Stimulated activated CD4-positive, alpha-beta T cell treated with anti-CD3 and anti-CD28 coated beads, Interleukin-12 subunit alpha, Interleukin-12 subunit beta, amount 100 ng/mL, for 24 hours (primary cell): Measurements from ENCODE around the gene TIMM23.
"Not testable (repeated sequence)": the region's sequence is repeated elsewhere in the genome, so short reads cannot be mapped to it uniquely, and the experiment has no call there.

Experiments used
- DNase-seq, 2 experiments: peaks; one replicate each; pipeline ENCODE4 v3.0.0-alpha.2; 2020; ENCODE audit warnings: low read depth in 2 of 2

The TIMM23 gene

DNA sequence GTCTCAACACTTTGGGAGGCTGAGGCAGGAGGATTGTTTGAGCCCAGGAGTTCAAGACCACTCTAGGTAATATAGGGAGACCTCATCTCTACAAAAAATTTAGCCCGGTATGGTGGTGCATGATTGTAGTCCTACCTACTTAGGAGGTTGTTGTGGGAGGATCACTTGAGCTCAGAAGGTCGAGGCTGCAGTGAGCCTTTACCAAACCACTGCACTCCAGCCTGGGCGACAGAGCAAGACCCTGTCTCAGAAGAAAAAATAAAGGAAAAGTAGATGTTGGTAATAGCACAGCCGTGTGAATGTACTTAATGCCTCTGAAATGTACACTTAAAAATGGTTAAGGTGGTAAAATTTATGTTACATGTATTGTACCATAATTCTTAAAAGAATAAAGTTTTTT, 25.3 kb downstream of the TIMM23 start:
- no peak for DNase-seq

DNA sequence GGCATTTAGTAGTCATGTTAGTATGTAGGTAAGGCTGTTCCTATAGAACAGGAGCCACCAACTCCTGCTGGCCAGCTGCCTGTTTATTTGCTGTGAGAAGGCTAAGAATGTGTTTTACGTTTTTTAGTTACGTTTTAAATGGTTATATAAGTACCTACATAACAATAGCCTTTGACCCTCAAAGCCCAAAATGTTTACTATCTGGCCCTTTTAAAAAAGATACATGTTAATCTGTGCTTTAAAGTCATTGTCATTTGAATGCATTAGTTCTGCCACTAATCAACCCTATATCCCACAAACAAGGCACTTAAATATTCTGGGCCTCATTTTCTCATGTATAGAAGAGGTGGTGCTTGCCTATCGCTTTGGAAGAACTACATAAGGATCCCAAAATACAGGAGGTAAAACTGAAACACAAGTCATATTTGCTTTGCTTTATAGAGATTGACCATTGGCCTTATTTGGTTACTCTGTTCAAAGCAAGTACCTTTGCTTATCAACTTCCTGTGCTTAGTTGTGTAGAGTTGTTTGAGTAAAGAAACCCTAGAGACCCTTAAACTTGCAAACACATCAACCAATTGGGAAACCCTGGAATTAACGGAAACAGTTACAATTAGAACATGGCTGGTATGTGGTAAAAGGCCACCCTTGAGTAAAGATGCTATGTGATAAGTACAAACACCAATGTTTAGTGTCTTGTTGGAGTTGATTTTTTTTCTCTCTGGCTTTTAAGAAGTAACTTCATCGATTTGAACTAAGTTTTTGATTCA, 25.9 kb downstream of the TIMM23 start:
- DNase-seq, result no peak

GRCh38 chr10:45999955-46000354, 27.7 kb downstream of the TIMM23 start:
- not testable (repeated sequence) for DNase-seq

DNA sequence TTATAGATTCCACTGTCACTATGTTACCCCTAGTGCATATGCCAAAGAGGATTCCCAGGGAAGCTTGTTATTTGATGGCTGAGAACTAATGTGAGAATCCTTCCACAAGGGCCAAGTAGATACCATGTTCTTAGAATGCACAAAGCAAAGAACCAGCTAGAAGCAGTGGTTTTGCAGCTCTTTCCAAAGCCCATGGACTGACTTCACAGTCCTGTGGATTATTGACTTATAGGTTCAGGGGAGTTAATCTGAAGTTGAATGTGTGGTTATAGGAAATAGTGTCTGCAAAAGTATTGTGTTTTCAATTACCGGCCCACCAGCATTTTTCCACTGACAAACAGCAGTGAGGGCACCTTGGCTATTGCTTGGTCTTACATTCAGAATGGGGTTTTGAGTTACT, 28.2 kb downstream of the TIMM23 start:
- DNase-seq, result no peak

- DNase-seq, result no peak
Observed at GRCh38 chr10:46001187-46001756, 29.0 kb downstream of the TIMM23 start.

DNA sequence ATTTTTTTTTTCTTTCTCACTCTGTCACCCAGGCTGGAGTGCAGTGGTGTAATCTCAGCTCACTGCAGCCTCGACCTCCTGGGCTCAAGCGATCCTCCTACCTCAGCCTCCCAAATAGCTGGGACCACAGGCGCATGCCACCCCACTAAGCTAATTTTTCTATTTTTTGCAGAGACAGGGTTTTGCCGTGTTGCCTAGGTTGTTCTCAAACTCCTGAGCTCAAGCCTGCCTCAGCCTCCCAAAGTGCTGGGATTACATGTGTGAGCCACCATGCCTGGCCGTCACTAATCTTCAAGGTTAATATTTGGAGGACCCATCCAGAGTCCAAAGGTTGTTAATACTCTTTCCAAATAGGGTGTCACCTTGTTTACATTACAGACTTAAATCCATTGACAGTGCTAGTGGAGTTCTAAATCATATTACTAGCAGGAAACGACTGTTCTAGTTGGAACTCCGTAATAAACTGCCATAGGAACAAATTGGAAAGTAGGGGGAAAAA, 29.9 kb downstream of the TIMM23 start:
- not testable (repeated sequence) for DNase-seq

GRCh38 chr10:46002916-46003693, 30.8 kb downstream of the TIMM23 start:
- no peak for DNase-seq

DNA sequence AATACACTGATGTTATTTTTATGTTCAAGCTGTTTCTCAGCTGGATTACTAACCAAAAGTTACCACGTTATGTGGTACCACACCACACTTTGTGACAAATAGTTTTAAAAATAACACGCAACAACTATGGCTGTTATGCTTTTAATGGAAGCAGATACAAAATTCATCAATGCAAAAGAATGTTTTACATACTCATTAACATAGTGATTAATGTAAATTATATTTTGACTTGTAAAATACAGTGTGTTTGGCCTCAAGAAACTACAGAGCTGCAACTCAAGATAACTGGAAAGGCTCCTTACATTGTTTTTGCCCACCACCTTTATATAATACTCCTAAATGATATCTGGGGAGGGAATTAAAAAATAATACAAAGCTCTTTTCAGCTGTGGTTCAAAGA, 32.7 kb downstream of the TIMM23 start:
- DNase-seq, result no peak

DNA sequence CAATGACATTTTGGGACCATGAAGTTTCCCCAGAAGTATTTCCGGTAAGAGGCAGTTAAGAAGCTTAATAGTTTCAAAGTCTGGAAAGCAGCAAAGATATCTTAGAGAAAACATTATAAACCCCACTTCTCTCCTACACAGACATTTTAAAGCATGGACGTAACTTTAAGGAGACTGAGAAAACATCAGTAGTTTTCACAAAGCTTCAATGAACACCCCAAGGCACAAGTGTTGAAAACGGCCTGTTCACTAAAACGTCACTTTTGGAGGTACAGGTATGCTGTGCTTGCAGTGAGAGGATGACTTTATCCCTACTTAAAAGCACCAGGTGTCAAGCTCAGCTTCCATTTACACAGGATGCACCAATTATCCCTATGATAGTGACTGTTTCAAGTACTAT, 33.1 kb downstream of the TIMM23 start:
- no peak for DNase-seq

GRCh38 chr10:46006219-46006618, 33.9 kb downstream of the TIMM23 start:
- no peak for DNase-seq

- no peak for DNase-seq
Observed at GRCh38 chr10:46012746-46013145, 40.5 kb downstream of the TIMM23 start.

GRCh38 chr10:46014206-46014605, 41.9 kb downstream of the TIMM23 start:
- DNase-seq, result no peak

DNA sequence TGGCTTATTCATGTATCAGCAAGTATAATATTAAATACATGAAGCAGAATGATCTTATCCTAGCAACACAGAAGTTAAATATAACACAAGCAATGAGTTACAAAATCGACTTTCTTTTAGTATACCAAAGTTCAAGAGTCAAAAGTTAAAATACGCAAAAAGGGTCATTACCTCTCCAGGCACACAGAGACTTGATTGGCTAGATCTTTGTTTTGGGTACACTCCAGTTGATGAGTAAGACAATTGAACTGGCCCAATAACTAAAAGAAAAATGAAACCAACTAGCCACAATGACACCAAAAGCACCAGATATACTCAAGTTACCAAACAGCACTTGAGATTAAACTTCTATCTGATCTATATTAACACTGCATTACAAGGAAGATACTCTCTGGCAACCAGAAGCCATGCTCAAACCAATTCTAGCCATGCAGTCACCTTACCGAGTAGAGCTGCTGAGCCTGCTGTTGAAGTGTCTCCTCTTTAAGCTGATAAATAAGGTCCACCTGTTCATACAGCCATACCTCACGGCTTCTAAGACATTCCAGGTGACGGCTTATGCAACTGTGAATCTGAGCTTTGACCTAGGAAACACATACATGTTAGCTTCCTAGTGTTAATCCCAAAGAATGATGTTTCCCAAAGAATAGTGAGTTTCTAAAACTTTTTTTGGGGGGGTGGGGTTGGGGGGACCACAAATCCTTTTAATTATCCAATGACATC, 42.6 kb downstream of the TIMM23 start:
- no peak for DNase-seq

- DNase-seq, result no peak
Observed at GRCh38 chr10:46016190-46016589, 43.9 kb downstream of the TIMM23 start.

GRCh38 chr10:46016811-46017210, 44.5 kb downstream of the TIMM23 start:
- DNase-seq, result no peak

- DNase-seq, result no peak
Observed at GRCh38 chr10:46017733-46018132, 45.4 kb downstream of the TIMM23 start.

DNA sequence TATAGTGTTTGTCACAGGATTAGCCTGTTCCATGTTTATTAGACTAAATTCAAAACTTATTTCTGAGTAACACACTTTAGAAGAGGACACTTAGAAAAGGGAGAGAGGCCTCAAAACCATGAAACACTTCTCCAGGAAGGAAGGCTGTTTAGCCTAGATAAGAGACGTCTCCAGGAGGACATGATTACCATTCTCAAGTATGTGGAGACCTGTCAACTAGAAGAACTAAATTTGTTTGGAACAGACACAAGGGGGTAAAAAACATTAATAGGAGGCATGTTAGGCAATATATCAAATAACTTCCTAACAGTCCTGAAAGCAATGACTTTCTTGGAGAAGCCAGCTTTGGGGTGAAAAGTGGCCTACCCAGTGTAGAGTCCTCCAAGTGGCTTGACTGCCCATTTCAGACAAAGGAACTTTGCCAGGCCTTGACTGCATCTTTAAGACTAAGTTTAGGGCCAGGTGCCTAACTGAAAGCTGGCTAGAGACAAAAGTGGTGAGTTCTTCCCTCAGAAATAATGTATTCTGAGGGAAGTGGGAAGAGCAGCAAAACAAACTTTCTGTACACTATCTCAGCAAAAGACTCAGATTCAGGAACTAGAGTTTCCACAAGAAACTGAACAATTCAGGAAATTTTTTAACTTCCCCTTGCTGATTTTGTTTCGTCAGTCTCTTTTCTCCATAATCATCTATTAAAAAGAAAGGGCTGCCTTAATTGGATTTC, 46.3 kb downstream of the TIMM23 start:
- no peak for DNase-seq

DNA sequence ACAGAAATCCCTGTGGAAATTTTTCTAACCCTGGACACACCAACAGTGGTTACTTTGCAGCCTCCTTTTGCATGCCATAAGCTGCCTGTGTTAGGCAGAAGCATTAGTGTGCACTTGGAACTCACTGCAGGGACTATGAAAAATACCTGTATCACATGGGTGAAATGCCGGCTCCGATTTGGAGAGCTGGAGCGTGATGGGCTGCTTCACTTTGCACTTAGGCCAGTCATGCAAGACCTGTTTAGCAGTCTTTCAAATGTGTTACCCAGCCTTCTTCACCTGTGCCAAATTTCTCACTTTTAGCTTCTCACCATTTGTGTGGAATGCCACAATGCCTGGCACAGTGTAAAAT, 46.9 kb downstream of the TIMM23 start:
- no peak for DNase-seq

- DNase-seq, result no peak
Observed at GRCh38 chr10:46019569-46020343, 47.5 kb downstream of the TIMM23 start.

- no peak for DNase-seq
Observed at GRCh38 chr10:46020344-46020657, 48.0 kb downstream of the TIMM23 start.
